ENCODE measurements around the gene ENDOD1.

DNA sequence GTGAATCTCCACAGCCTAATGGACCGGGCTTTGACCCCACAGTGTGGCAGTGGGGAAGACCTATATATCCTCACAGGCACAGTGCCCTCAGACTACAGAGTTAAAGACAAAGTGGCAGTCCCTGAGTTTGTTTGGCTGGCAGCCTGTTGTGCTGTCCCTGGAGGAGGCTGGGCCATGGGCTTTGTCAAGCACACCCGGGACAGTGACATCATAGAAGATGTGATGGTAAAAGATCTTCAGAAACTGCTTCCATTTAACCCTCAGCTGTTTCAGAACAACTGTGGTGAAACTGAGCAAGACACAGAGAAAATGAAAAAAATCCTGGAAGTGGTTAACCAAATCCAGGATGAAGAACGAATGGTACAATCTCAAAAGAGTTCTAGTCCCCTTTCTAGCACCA is 39.0 kb downstream of the ENDOD1 start:
- TF ChIP-seq, protein P1, sequence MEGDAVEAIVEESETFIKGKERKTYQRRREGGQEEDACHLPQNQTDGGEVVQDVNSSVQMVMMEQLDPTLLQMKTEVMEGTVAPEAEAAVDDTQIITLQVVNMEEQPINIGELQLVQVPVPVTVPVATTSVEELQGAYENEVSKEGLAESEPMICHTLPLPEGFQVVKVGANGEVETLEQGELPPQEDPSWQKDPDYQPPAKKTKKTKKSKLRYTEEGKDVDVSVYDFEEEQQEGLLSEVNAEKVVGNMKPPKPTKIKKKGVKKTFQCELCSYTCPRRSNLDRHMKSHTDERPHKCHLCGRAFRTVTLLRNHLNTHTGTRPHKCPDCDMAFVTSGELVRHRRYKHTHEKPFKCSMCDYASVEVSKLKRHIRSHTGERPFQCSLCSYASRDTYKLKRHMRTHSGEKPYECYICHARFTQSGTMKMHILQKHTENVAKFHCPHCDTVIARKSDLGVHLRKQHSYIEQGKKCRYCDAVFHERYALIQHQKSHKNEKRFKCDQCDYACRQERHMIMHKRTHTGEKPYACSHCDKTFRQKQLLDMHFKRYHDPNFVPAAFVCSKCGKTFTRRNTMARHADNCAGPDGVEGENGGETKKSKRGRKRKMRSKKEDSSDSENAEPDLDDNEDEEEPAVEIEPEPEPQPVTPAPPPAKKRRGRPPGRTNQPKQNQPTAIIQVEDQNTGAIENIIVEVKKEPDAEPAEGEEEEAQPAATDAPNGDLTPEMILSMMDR (IDR thresholded peaks at IDR 0.05; ENCODE audit: low read depth, low read length, missing input control) = no peak
- TF ChIP-seq SP1 (IDR thresholded peaks at IDR 0.05) (no peak), GABPA (IDR thresholded peaks at IDR 0.05 in 1 of 2, conservative IDR thresholded peaks at IDR 0.05 in 1 of 2) (no peak)

Data from liver (tissue), 3 donors.